A549 (cell line): ENCODE measurements around the gene MPL. TPM values are rescaled to one million over a fixed set of nuclear protein-coding genes. Genes with fewer than 3 reads are reported as not detected.

Source experiments
- ATAC-seq, 2 experiments: fragments of 200-7000 bp in 1 of 2; fragments of >200 bp in 1 of 2; cut with Nextera tagmentation in 1 of 2; cut with Tn5 transposase in 1 of 2; 3 replicates each; pipeline versions ENCODE4 v1.8.0 to v1.9.1; 2018 to 2020; ENCODE audit warnings: mild to moderate bottlenecking in 1 of 2, moderate library complexity in 1 of 2
- CTCF ChIA-PET: fragments of 300-600 bp; sonication (Branson Sonifier 250); formaldehyde crosslinking; extraction: SDS; loops from one replicate; lab custom pipeline; 2021; ENCODE audit warnings: antibody characterized with exemption, inconsistent platforms; lab: Yijun Ruan, JAX
- POLR2A ChIA-PET: fragments of 350-600 bp; formaldehyde crosslinking; extraction: SDS; loops from one replicate; lab custom pipeline; 2021; ENCODE audit warnings: antibody characterized with exemption, inconsistent platforms; lab: Yijun Ruan, JAX
- DNase-seq, 2 experiments: peaks; one replicate each; pipeline versions ENCODE4 v3.0.0 to v3.0.0-alpha.2; 2011 to 2016; ENCODE audit warnings: low read depth in 1 of 2, low spot score in 1 of 2
- FAIRE-seq: peaks from 2 replicates; lab custom pipeline; 2011; peaks lifted over from hg19 to GRCh38; lab: Jason Lieb, UNC
- H3K27ac ChIP-seq, 2 experiments: fragments of >200 bp; sonication (Bioruptor Twin); formaldehyde crosslinking; 3 replicates each; pipeline ENCODE4 v1.5.1; 2016 to 2017
- H3K4me1 ChIP-seq: fragments of >200 bp; sonication (Bioruptor Twin); formaldehyde crosslinking; 3 replicates; pipeline ENCODE4 v1.6.1; 2016
- H3K4me2 ChIP-seq: fragments of >200 bp; sonication (Bioruptor Twin); formaldehyde crosslinking; 3 replicates; pipeline ENCODE4 v1.6.1; 2016
- H3K4me3 ChIP-seq: fragments of >200 bp; sonication (Bioruptor Twin); formaldehyde crosslinking; 3 replicates; pipeline ENCODE4 v1.5.1; 2016
- H3K9me3 ChIP-seq: fragments of >200 bp; sonication (Bioruptor Twin); formaldehyde crosslinking; 3 replicates; pipeline ENCODE4 v1.6.1; 2016
- BHLHE40 ChIP-seq: IDR thresholded peaks from 2 replicates; pipeline ENCODE4 v1.6.1; 2012; ENCODE audit warnings: low read depth, low read length, inconsistent platforms
- CBX2 ChIP-seq: fragments of 200-600 bp; sonication (generic); IDR thresholded peaks from 2 replicates; pipeline ENCODE4 v1.6.1; 2016; ENCODE audit warnings: low read depth, mild to moderate bottlenecking, borderline replicate concordance
- EHF ChIP-seq: fragments of 250-450 bp; sonication (Bioruptor Pico); IDR thresholded peaks from 2 replicates; pipeline ENCODE4 v1.5.0; 2020; ENCODE audit warnings: mild to moderate bottlenecking
- ESRRA ChIP-seq: fragments of 150-350 bp; IDR thresholded peaks from 2 replicates; pipeline ENCODE4 v1.6.1; 2014; ENCODE audit warnings: mild to moderate bottlenecking, low read length, borderline replicate concordance
- FOSB ChIP-seq: fragments of 250-450 bp; sonication (Bioruptor Pico); IDR thresholded peaks from 2 replicates; pipeline ENCODE4 v1.5.0; 2020; ENCODE audit warnings: mild to moderate bottlenecking, moderate library complexity
- FOSL2 ChIP-seq, 2 experiments: fragments of 450-650 bp in 1 of 2; fragments of >200 bp in 1 of 2; sonication (Bioruptor Twin) in 1 of 2; formaldehyde crosslinking; IDR thresholded peaks; 2 replicates each; pipeline versions ENCODE4 v1.5.0 to v1.6.1; 2016 to 2020; ENCODE audit warnings: mild to moderate bottlenecking in 1 of 2, moderate library complexity in 1 of 2
- FOXS1 ChIP-seq: fragments of 250-450 bp; sonication (Bioruptor Pico); IDR thresholded peaks from 2 replicates; pipeline ENCODE4 v1.5.0; 2020; ENCODE audit warnings: mild to moderate bottlenecking, moderate library complexity
- HDAC2 ChIP-seq: fragments of 200-600 bp; sonication (generic); IDR thresholded peaks from 2 replicates; pipeline ENCODE4 v1.6.1; 2016
- MAFK ChIP-seq: fragments of 450-650 bp; IDR thresholded peaks from 2 replicates; pipeline ENCODE4 v1.6.1; 2014; ENCODE audit not compliant: partially characterized antibody
- MAZ ChIP-seq: fragments of 150-350 bp; IDR thresholded peaks from 2 replicates; pipeline ENCODE4 v1.6.1; 2014; ENCODE audit warnings: antibody characterized with exemption, low read depth, low read length, borderline replicate concordance
- NPAS2 ChIP-seq: fragments of 250-450 bp; sonication (Bioruptor Pico); IDR thresholded peaks from 2 replicates; pipeline ENCODE4 v1.8.0; 2022; ENCODE audit warnings: mild to moderate bottlenecking, moderate library complexity, borderline replicate concordance
- POLR2AphosphoS2 ChIP-seq: conservative IDR thresholded peaks from 2 replicates; pipeline ENCODE4 v1.6.1; 2012; ENCODE audit warnings: low read length, improper control_type of control experiment, inconsistent platforms
- RARB ChIP-seq: fragments of 250-450 bp; sonication (Bioruptor Pico); IDR thresholded peaks from 2 replicates; pipeline ENCODE4 v1.8.0; 2021; ENCODE audit warnings: mild to moderate bottlenecking, moderate library complexity
- RFX5 ChIP-seq: fragments of 450-650 bp; IDR thresholded peaks from 2 replicates; pipeline ENCODE4 v1.7.1; 2014; ENCODE audit warnings: antibody characterized with exemption, mild to moderate bottlenecking, moderate library complexity
- SMC3 ChIP-seq: fragments of >200 bp; sonication (Bioruptor Twin); formaldehyde crosslinking; IDR thresholded peaks from 3 replicates; pipeline ENCODE4 v1.6.1; 2018; ENCODE audit warnings: inconsistent platforms
- TP53 ChIP-seq: fragments of 250-450 bp; sonication (Bioruptor Pico); IDR thresholded peaks from 2 replicates; pipeline ENCODE4 v1.5.0; 2021; ENCODE audit warnings: mild to moderate bottlenecking, moderate library complexity
- ZC3H11A ChIP-seq: fragments of 450-650 bp; IDR thresholded peaks from 2 replicates; pipeline ENCODE4 v1.6.1; 2014; ENCODE audit warnings: antibody characterized with exemption, mild to moderate bottlenecking
- ZFP36 ChIP-seq: fragments of 450-650 bp; IDR thresholded peaks from 2 replicates; pipeline ENCODE4 v1.6.1; 2014; ENCODE audit warnings: borderline replicate concordance; ENCODE audit not compliant: partially characterized antibody
- ZNF302 ChIP-seq: fragments of 250-450 bp; sonication (Bioruptor Pico); IDR thresholded peaks from 2 replicates; pipeline ENCODE4 v1.9.0; 2021; ENCODE audit warnings: inconsistent platforms, mild to moderate bottlenecking, moderate library complexity
- WGBS: methylation state at CpG from one replicate; pipeline ENCODE4 v1.1.6; 2017; ENCODE audit errors: missing lambda C conversion rate; 5-methylcytosine and 5-hydroxymethylcytosine counted together
- polyA minus RNA-seq: library from RNA; depleted of rRNA, polyadenylated mRNA; stranded (reverse); fragments of >200 nt; gene quantifications from 2 replicates; pipeline ENCODE4 v1.2.3, GENCODE V29; 2011; rRNA and poly(A)+ RNA removed
- polyA plus RNA-seq, 4 experiments: library from polyadenylated mRNA; depleted of rRNA in 3 of 4; stranded (reverse); fragments of >200 nt; fragmentation: RNase III in 1 of 4; extraction: RNeasy Plus Mini Kit Qiagen cat#74134 plus additional on column Dnase treatment in 1 of 4; gene quantifications; 2 replicates in 3 of 4; 3 replicates in 1 of 4; pipeline ENCODE4 v1.2.3, GENCODE V29; 2011 to 2017
- TF ChIP-seq, protein P1 (sequence below): fragments of 450-650 bp; IDR thresholded peaks from 2 replicates; pipeline ENCODE4 v1.6.1; 2014; ENCODE audit warnings: antibody characterized with exemption
- TF ChIP-seq, protein P2 (sequence below): fragments of 150-350 bp; IDR thresholded peaks from 2 replicates; pipeline ENCODE4 v1.6.1; 2014; ENCODE audit warnings: low read depth, mild to moderate bottlenecking, low read length
- TF ChIP-seq, protein P3 (sequence below): IDR thresholded peaks from 2 replicates; pipeline ENCODE4 v1.6.1; 2012
- TF ChIP-seq, protein P4 (sequence below): IDR thresholded peaks from 2 replicates; pipeline ENCODE4 v1.6.1; 2012; ENCODE audit warnings: low read depth, borderline replicate concordance

MPL gene
- polyA plus RNA-seq (2011; rRNA removed): not detected in 2 replicates
- polyA plus RNA-seq (2012; cell fraction: cytosol; rRNA removed): 0.04 TPM in 1 of 2 replicates, not detected in the other
- not detected in 2 replicates for polyA plus RNA-seq (2012; cell fraction: nucleus; rRNA removed)
- not detected in 3 replicates for polyA plus RNA-seq (2017; fragmentation: RNase III; extraction: RNeasy Plus Mini Kit Qiagen cat#74134 plus additional on column Dnase treatment)
- polyA minus RNA-seq: not detected in 2 replicates

DNA sequence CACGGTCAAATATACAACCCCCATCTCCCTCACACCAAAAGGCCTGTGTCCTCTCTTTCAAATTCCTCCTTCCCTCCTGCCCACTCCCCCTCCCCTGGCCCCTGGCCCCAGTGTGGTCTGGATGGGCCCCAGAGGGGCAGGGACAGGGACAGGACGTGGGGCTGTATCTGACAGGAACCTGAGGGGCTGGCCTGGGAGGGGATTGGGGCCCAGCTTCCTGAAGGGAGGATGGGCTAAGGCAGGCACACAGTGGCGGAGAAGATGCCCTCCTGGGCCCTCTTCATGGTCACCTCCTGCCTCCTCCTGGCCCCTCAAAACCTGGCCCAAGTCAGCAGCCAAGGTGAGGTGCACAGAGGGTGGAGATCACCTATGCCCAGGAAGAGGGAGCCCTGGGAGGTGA, at the start of gene MPL:
TSS of gene MPL (plus strand) at position 231 of the 400 bp plus-strand sequence. CDS start at position 262, 31 bp downstream.
- Histone ChIP-seq H3K27ac (no peak within 1 kb of the TSS), H3K4me3 (no peak within 1 kb of the TSS), H3K9me3 (no peaks in the 10 kb centered on the region), H3K4me2 (no peak within 1 kb of the TSS), H3K4me1 (no peaks in the 10 kb centered on the region)
- FAIRE-seq (no peak), ATAC-seq (no peak), DNase-seq (no peak)
- WGBS: 67% methylated on average over 2 of the region's 3 CpGs
- CTCF ChIA-PET: interaction anchor here (0.6 kb wide), 1 partner anchor 567 kb away, joined by 3 read pairs; no protein-coding TSS in a partner anchor
- POLR2A ChIA-PET: no interaction called here
- TF ChIP-seq MAZ: no peak
- no peak for TF ChIP-seq FOSL2 (IDR thresholded peaks at IDR 0.05)
- no peak for TF ChIP-seq FOSL2 (CRISPR knock-in tag; IDR thresholded peaks at IDR 0.05)
- TF ChIP-seq, protein P1, sequence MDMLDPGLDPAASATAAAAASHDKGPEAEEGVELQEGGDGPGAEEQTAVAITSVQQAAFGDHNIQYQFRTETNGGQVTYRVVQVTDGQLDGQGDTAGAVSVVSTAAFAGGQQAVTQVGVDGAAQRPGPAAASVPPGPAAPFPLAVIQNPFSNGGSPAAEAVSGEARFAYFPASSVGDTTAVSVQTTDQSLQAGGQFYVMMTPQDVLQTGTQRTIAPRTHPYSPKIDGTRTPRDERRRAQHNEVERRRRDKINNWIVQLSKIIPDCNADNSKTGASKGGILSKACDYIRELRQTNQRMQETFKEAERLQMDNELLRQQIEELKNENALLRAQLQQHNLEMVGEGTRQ: no peak
- TF ChIP-seq, protein P2, sequence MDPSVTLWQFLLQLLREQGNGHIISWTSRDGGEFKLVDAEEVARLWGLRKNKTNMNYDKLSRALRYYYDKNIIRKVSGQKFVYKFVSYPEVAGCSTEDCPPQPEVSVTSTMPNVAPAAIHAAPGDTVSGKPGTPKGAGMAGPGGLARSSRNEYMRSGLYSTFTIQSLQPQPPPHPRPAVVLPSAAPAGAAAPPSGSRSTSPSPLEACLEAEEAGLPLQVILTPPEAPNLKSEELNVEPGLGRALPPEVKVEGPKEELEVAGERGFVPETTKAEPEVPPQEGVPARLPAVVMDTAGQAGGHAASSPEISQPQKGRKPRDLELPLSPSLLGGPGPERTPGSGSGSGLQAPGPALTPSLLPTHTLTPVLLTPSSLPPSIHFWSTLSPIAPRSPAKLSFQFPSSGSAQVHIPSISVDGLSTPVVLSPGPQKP: no peak
- no peak for TF ChIP-seq ZC3H11A
- no peak for TF ChIP-seq ZNF302
- no peak for TF ChIP-seq NPAS2 (CRISPR knock-in tag)
- TF ChIP-seq EHF (CRISPR knock-in tag): no peak
- no peak for TF ChIP-seq FOXS1 (CRISPR knock-in tag)
- TF ChIP-seq ESRRA: no peak
- no peak for TF ChIP-seq FOSB (CRISPR knock-in tag)
- no peak for TF ChIP-seq CBX2
- TF ChIP-seq RFX5: no peak
- TF ChIP-seq SMC3: no peak
- TF ChIP-seq HDAC2: no peak
- TF ChIP-seq, protein P3, sequence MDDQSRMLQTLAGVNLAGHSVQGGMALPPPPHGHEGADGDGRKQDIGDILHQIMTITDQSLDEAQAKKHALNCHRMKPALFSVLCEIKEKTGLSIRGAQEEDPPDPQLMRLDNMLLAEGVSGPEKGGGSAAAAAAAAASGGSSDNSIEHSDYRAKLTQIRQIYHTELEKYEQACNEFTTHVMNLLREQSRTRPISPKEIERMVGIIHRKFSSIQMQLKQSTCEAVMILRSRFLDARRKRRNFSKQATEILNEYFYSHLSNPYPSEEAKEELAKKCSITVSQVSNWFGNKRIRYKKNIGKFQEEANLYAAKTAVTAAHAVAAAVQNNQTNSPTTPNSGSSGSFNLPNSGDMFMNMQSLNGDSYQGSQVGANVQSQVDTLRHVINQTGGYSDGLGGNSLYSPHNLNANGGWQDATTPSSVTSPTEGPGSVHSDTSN: no peak
- TF ChIP-seq ZFP36: no peak

DNA sequence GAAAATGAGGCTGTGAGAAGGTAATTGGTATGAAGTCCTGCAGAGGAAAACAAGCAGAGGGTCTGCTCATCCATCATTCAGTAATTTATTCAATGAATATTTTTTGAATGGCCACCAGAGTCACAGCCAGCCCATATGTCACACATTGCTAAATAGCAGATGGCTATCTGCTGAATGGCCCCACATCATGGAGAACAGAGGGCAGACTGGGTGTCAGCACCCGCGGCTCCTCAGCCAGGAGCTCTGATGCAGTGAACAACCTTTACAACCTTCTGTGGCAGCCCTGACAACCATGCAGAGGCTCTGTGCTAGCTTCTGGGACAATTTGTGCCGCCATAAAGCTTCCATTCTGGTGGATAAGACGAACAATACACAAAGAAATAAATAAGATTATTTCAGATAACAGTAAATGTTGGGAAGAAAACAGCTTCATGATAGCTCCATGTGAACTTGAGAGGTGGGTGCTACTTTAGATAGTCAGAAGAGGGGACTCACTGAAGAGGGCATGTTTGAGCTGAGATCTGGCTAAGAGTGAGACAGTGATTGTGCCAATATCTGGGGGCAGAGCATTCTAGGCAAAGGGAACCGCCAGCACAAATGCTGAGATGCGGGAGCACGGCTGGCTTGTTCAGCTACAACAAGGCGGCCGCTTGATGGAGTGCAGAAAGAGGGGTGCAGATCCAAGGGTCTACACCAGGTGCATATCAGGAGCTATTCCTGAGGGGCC, 49.4 kb upstream of the MPL start:
- POLR2A ChIA-PET: interaction anchor here (0.6 kb wide), 1 partner anchor 1059 kb away, joined by 3 read pairs; no protein-coding TSS in a partner anchor
- WGBS: 84% methylated on average over 9 of the region's 9 CpGs

More for the DNA sequence above, 49.4 kb upstream of the MPL start:
- no peak for DNase-seq
- CTCF ChIA-PET: no interaction called here
- no peak overlapping the region for H3K4me2 ChIP-seq
- H3K27ac ChIP-seq: no peak overlapping the region
- no peaks in the 10 kb centered on the region for H3K4me1 ChIP-seq
- no peak for FAIRE-seq
- ATAC-seq: no peak
- TF ChIP-seq POLR2AphosphoS2: no peak
- no peak for TF ChIP-seq RARB (CRISPR knock-in tag)
- TF ChIP-seq, protein P4, sequence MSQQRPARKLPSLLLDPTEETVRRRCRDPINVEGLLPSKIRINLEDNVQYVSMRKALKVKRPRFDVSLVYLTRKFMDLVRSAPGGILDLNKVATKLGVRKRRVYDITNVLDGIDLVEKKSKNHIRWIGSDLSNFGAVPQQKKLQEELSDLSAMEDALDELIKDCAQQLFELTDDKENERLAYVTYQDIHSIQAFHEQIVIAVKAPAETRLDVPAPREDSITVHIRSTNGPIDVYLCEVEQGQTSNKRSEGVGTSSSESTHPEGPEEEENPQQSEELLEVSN: no peak
- no peak for TF ChIP-seq TP53
- TF ChIP-seq BHLHE40: no peak
- no peak for TF ChIP-seq MAFK
- no peak for TF ChIP-seq RFX5
- no peaks in the 10 kb centered on the region for H3K9me3 ChIP-seq
- H3K4me3 ChIP-seq: no peak overlapping the region
